ENCODE data around the gene NAALADL2. TPM values are rescaled to one million over a fixed set of nuclear protein-coding genes. Genes with fewer than 3 reads are reported as not detected.

NAALADL2 gene
- 0.22 and 0.69 TPM in 2 replicates for total RNA-seq (2021; fragmentation: NEBNext Ultra II Directional; extraction: Animal tissue kit (Norgen Biotek cat#: 25700))
- polyA plus RNA-seq (2011; rRNA removed) = 0.12 and 0.30 TPM in 2 replicates
- polyA plus RNA-seq (2011; cell fraction: cytosol; rRNA removed) = 0.37 TPM
- polyA plus RNA-seq (2011; cell fraction: nucleus; rRNA removed) = 0.30 TPM
- polyA plus RNA-seq (2012, experiment 1 of 2) = 0.35 to 1.3 TPM (median 0.60 TPM) in 4 replicates
- polyA plus RNA-seq (2012, experiment 2 of 2) = not detected
- polyA plus RNA-seq (2013, experiment 1 of 2) = 0.59 TPM
- polyA plus RNA-seq (2013, experiment 2 of 2) = 0.77 TPM
- 2.4 TPM in 2 replicates for polyA minus RNA-seq (2011; rRNA and poly(A)+ RNA removed)
- not detected for polyA minus RNA-seq (2011; cell fraction: cytosol; rRNA and poly(A)+ RNA removed)
- 6.9 TPM for polyA minus RNA-seq (2011; cell fraction: nucleus; rRNA and poly(A)+ RNA removed)
- long read RNA-seq, experiment 1, partial matches to known transcripts = 0 of 1 reads
- long read RNA-seq, experiment 1, other reads (novel, unspliced or antisense) = 1 of 1 reads
- long read RNA-seq, experiment 2, partial matches to known transcripts = 1 of 2 reads
- long read RNA-seq, experiment 2, other reads (novel, unspliced or antisense) = 1 of 2 reads

DNA sequence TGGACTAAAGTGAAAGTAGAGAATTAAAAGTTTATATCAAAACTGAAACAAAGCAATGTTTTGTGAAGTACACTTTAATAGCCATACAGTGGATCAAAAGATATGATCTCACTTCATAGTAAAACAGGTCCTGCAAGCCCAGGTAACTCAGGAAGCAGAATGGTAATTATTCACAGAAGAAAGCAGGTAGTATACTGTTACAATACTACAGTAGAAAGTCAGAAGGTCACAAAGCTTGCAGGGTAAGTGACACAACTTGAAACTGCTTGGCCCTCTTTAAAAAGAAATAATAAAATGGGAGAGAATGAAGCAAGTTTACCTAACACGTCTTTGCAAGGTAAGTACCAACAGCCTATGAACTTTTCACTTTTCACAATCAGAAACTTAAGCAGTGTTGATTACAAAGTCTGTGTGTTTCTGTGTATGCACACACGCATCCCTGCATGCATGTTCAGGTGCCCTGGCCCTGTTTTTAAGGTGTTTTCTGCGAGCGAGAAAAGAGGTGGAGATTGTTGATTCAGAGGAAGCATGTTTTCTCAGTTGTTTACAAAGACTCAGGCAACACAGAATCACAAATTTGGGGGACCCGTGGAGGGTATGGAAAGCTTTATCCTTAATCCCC lies at the start of gene NAALADL2:
Gene NAALADL2 (plus strand): TSS at position 221 of the 622 bp plus-strand sequence.
- Histone ChIP-seq H3K23me2 (ENCODE audit: low read depth, low read length) (no peaks in the 10 kb centered on the region), H2BK12ac (ENCODE audit: low read depth, low read length) (no peak within 1 kb of the TSS), H2BK120ac (replicated peaks; ENCODE audit: low read depth, low read length) (no peak within 1 kb of the TSS), H3K27ac (ENCODE audit: low read depth, low read length) (no peak within 1 kb of the TSS), H3K56ac (replicated peaks; ENCODE audit: insufficient read length, low read depth, low read length) (no peak within 1 kb of the TSS), H3K79me1 (ENCODE audit: low read depth, low read length) (no peaks in the 10 kb centered on the region), H3K23ac (ENCODE audit: insufficient read length) (no peak within 1 kb of the TSS), H3K4ac (replicated peaks; ENCODE audit: insufficient read length, low read depth, low read length) (no peak within 1 kb of the TSS), H3K4me3 (ENCODE audit: extremely low read depth in 1 of 4, insufficient read depth in 2 of 4, low read depth in 3 of 4, low read length in 4 of 4) (no peak within 1 kb of the TSS), H4K8ac (ENCODE audit: extremely low read depth, insufficient read depth, low read length) (no peak within 1 kb of the TSS), H2AFZ (ENCODE audit: low read length) (peak within 1 kb of the TSS; percentile 76; the same call in 1 of the 2 replicates), H2BK5ac (ENCODE audit: low read depth, low read length) (no peak within 1 kb of the TSS), H3K4me1 (replicated peaks in 1 of 4; ENCODE audit: control insufficient read depth in 3 of 4, insufficient read depth in 4 of 4, low read length in 3 of 4) (peaks cover 0 to 3% (median 1%) of the 10 kb centered on the region in 4 experiments; a peak in 3 of 7 replicates), H4K20me1 (replicated peaks in 1 of 2; ENCODE audit: control insufficient read depth in 1 of 2, insufficient read depth in 2 of 2, low read length in 2 of 2) (no peaks in the 10 kb centered on the region), H2AK5ac (ENCODE audit: low read depth, low read length) (no peak within 1 kb of the TSS), H3K14ac (ENCODE audit: insufficient read length) (no peak within 1 kb of the TSS), H2BK20ac (ENCODE audit: low read length) (no peak within 1 kb of the TSS), H4K91ac (replicated peaks; ENCODE audit: insufficient read length, low read length) (no peak within 1 kb of the TSS), H3K18ac (ENCODE audit: extremely low read depth, low read length) (no peak within 1 kb of the TSS), H3K9me3 (ENCODE audit: insufficient read depth in 2 of 2, low read depth in 1 of 2, low read length in 1 of 2) (no peaks in the 10 kb centered on the region), H3K27me3 (replicated peaks in 1 of 4; ENCODE audit: control insufficient read depth in 3 of 4, extremely low read depth in 1 of 4, insufficient read depth in 3 of 4, low read length in 3 of 4) (no peaks in the 10 kb centered on the region; a peak in 1 of 7 replicates), H3K4me2 (ENCODE audit: insufficient read depth in 1 of 2, low read depth in 2 of 2, low read length in 2 of 2) (no peak within 1 kb of the TSS), H3K9ac (replicated peaks in 1 of 4; ENCODE audit: extremely low read depth in 1 of 4, low read depth in 3 of 4, low read length in 3 of 4) (no peak within 1 kb of the TSS), H2BK15ac (ENCODE audit: low read length) (no peak within 1 kb of the TSS), H3K36me3 (ENCODE audit: control insufficient read depth in 2 of 4, insufficient read depth in 4 of 4, low read length in 3 of 4) (no peaks in the 10 kb centered on the region), H3K79me2 (ENCODE audit: control insufficient read depth in 1 of 2, insufficient read depth in 2 of 2, low read length in 2 of 2) (no peaks in the 10 kb centered on the region), H4K5ac (ENCODE audit: insufficient read length, low read depth, low read length) (no peak within 1 kb of the TSS)
- TF ChIP-seq SUZ12 (IDR thresholded peaks at IDR 0.05; ENCODE audit: low read length) (no peak), FOSL1 (IDR thresholded peaks at IDR 0.05; ENCODE audit: insufficient read depth, low read depth, low read length) (no peak), TAF7 (optimal IDR thresholded peaks at IDR 0.05; ENCODE audit: borderline replicate concordance, low read depth, low read length) (no peak)
- no peak for FAIRE-seq
- no peak for DNase-seq (ENCODE audit: low read depth in 1 of 2, low spot score in 2 of 2)
- ChIA-PET CTCF (ENCODE audit: partially characterized antibody) (no interaction called here), POLR2A (ENCODE audit: partially characterized antibody) (no interaction called here)
- 73% methylated on average over 5 of the region's 5 CpGs; no CpG with 5 or more reads in 1 of the 2 experiments for WGBS, 2 experiments (ENCODE audit: extremely low coverage in 1 of 2, insufficient coverage in 1 of 2, insufficient read length in 1 of 2, insufficient replicate concordance in 2 of 2, low coverage in 1 of 2, low lambda C conversion rate in 2 of 2, missing lambda C conversion rate in 1 of 2)
